HG03342 (cell line): Measurements from ENCODE around the gene SIGLEC8.
"Not testable (repeated sequence)": the region's sequence is repeated elsewhere in the genome, so short reads cannot be mapped to it uniquely, and the experiment has no call there.

ENCODE experiments used
- ATAC-seq: cut with Tn5 transposase; IDR thresholded peaks from one replicate; pipeline ENCODE4 v1.9.1; 2021; ENCODE audit warnings: mild to moderate bottlenecking, moderate library complexity; ENCODE audit not compliant: unreplicated experiment

The SIGLEC8 gene

GRCh38 chr19:51458051-51458645, at the start of gene SIGLEC8:
SIGLEC8 (minus strand) TSS chr19:51458454; CDS start chr19:51458387, 67 bp downstream.
- ATAC-seq = no peak

GRCh38 chr19:51507640-51508058, 49.4 kb upstream of the SIGLEC8 start:
- ATAC-seq = no peak

GRCh38 chr19:51507192-51507591, 48.9 kb upstream of the SIGLEC8 start:
- ATAC-seq = no peak

GRCh38 chr19:51505904-51506303, 47.6 kb upstream of the SIGLEC8 start:
- ATAC-seq = no peak

- ATAC-seq = no peak
Measured at GRCh38 chr19:51503896-51504295, 45.6 kb upstream of the SIGLEC8 start.

- no peak for ATAC-seq
Measured at GRCh38 chr19:51503286-51503817, 45.1 kb upstream of the SIGLEC8 start.

GRCh38 chr19:51501594-51502263, 43.5 kb upstream of the SIGLEC8 start, which contains the start of gene SIGLEC12:
SIGLEC12 (minus strand) TSS chr19:51501800; CDS start chr19:51501733, 67 bp downstream.
- no peak for ATAC-seq

GRCh38 chr19:51500931-51501330, 42.7 kb upstream of the SIGLEC8 start:
- ATAC-seq = not testable (repeated sequence)

- no peak for ATAC-seq
Measured at GRCh38 chr19:51497666-51498065, 39.4 kb upstream of the SIGLEC8 start.

- no peak for ATAC-seq
Measured at GRCh38 chr19:51493776-51494175, 35.5 kb upstream of the SIGLEC8 start.

GRCh38 chr19:51491586-51491985, 33.3 kb upstream of the SIGLEC8 start:
- no peak for ATAC-seq

GRCh38 chr19:51490676-51491075, 32.4 kb upstream of the SIGLEC8 start:
- ATAC-seq = no peak

GRCh38 chr19:51489113-51489512, 30.9 kb upstream of the SIGLEC8 start:
- ATAC-seq = no peak

- no peak for ATAC-seq
Measured at GRCh38 chr19:51488491-51488890, 30.2 kb upstream of the SIGLEC8 start.

- no peak for ATAC-seq
Measured at GRCh38 chr19:51485960-51486660, 27.9 kb upstream of the SIGLEC8 start.

GRCh38 chr19:51480590-51480989, 22.3 kb upstream of the SIGLEC8 start:
- no peak for ATAC-seq

GRCh38 chr19:51479531-51480331, 21.5 kb upstream of the SIGLEC8 start:
- no peak for ATAC-seq

- ATAC-seq = no peak
Measured at GRCh38 chr19:51478381-51479234, 20.4 kb upstream of the SIGLEC8 start, which contains the start of gene CEACAM18. CEACAM18 (plus strand) TSS chr19:51478539.

- ATAC-seq = no peak
Measured at GRCh38 chr19:51477344-51477743, 19.1 kb upstream of the SIGLEC8 start.

GRCh38 chr19:51476164-51476563, 17.9 kb upstream of the SIGLEC8 start:
- ATAC-seq = no peak
